ENCODE data around the gene RERE.

DNA sequence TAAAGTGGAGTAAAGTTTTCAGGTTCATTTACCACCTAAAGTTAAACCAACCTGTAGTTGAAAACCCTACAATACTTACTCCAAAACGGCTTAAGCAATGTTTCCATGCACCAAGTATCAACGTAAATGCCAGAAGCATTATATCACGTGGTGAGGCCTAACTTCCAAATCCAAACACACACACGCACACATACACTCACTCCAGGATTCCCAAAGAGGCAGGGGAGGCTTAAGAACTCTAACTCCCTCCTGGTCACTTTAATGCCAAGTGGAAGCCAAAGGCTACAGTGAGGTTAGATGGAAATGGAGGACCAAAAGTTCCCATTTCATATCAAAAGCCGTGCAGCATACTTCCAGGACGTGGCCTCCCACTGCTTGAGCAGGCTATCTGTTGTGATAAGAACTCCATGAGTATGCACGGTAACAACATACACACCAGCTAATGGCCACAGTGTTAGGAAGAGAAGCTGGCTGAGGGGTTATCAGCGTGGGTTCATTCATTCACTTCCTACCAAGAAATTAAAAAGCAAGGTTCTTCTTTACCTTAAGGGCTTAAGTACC lies 275.4 kb downstream of the RERE start:
- no peak for TF ChIP-seq CTCF (IDR thresholded peaks at IDR 0.05)
- TF ChIP-seq POLR2A (IDR thresholded peaks at IDR 0.05): no peak
- TF ChIP-seq EP300 (IDR thresholded peaks at IDR 0.05): no peak
